Mesendoderm (in vitro differentiated cells): Measurements from ENCODE around the gene FOXJ3.

Source experiments
- DNase-seq: peaks from one replicate; pipeline ENCODE4 v3.0.0; 2013
- H2AK5ac ChIP-seq: 2 replicates; pipeline ENCODE4 v1.6.1; 2013; ENCODE audit warnings: low read length, inconsistent platforms
- H2BK120ac ChIP-seq: 2 replicates; pipeline ENCODE4 v1.6.1; 2013; ENCODE audit warnings: low read depth, mild to moderate bottlenecking, low read length, moderate library complexity, mixed read lengths
- H2BK15ac ChIP-seq: replicated peaks from 2 replicates; pipeline ENCODE4 v1.6.1; 2013; ENCODE audit warnings: low read depth, mild to moderate bottlenecking, moderate library complexity
- H2BK5ac ChIP-seq: 2 replicates; pipeline ENCODE4 v1.6.1; 2013; ENCODE audit warnings: low read length, inconsistent platforms
- H3K18ac ChIP-seq: 2 replicates; pipeline ENCODE4 v1.6.1; 2013; ENCODE audit warnings: mild to moderate bottlenecking, low read length, mixed read lengths
- H3K23ac ChIP-seq: one replicate; pipeline ENCODE4 v1.6.1; 2013; ENCODE audit warnings: low read length
- H3K27ac ChIP-seq: 2 replicates; pipeline ENCODE4 v1.5.1; 2013; ENCODE audit warnings: low read depth, mild to moderate bottlenecking, inconsistent platforms, low read length, moderate library complexity
- H3K27me3 ChIP-seq: 2 replicates; pipeline ENCODE4 v1.6.1; 2013; ENCODE audit warnings: low read length, control low read depth, mild to moderate bottlenecking, inconsistent platforms; ENCODE audit not compliant: insufficient read depth, poor library complexity
- H3K36me3 ChIP-seq: 2 replicates; pipeline ENCODE4 v1.6.1; 2013; ENCODE audit warnings: low read length, inconsistent platforms; ENCODE audit not compliant: control insufficient read depth, insufficient read depth
- H3K4ac ChIP-seq: one replicate; pipeline ENCODE4 v1.6.1; 2013; ENCODE audit warnings: low read depth, mild to moderate bottlenecking, low read length, moderate library complexity
- H3K4me1 ChIP-seq: 2 replicates; pipeline ENCODE4 v1.6.1; 2013; ENCODE audit warnings: low read depth, low read length, inconsistent platforms; ENCODE audit not compliant: control insufficient read depth
- H3K4me2 ChIP-seq: 2 replicates; pipeline ENCODE4 v1.6.1; 2013; ENCODE audit warnings: low read length
- H3K4me3 ChIP-seq: 2 replicates; pipeline ENCODE4 v1.5.1; 2013; ENCODE audit warnings: mild to moderate bottlenecking, low read length
- H3K56ac ChIP-seq: one replicate; pipeline ENCODE4 v1.6.1; 2013; ENCODE audit warnings: low read length
- H3K79me1 ChIP-seq: 2 replicates; pipeline ENCODE4 v1.6.1; 2013; ENCODE audit warnings: low read length, inconsistent platforms
- H3K79me2 ChIP-seq: 2 replicates; pipeline ENCODE4 v1.6.1; 2013; ENCODE audit warnings: mild to moderate bottlenecking, low read length; ENCODE audit not compliant: control insufficient read depth, insufficient read depth
- H3K9ac ChIP-seq: 2 replicates; pipeline ENCODE4 v1.6.1; 2013; ENCODE audit warnings: low read length, inconsistent platforms
- H4K5ac ChIP-seq: one replicate; pipeline ENCODE4 v1.6.1; 2013; ENCODE audit warnings: low read length
- H4K8ac ChIP-seq: one replicate; pipeline ENCODE4 v1.6.1; 2013; ENCODE audit warnings: low read depth, mild to moderate bottlenecking, control low read depth, low read length, moderate library complexity
- WGBS: extraction: QIAGEN DNeasy Blood & Tissue Kit; methylation state at CpG from one replicate; pipeline ENCODE4 v1.1.7; 2013; ENCODE audit warnings: low lambda C conversion rate, missing lambda C conversion rate; ENCODE audit not compliant: insufficient coverage; ENCODE audit errors: extremely low coverage; 5-methylcytosine and 5-hydroxymethylcytosine counted together

The FOXJ3 gene

GRCh38 chr1:42359466-42359865, 24.4 kb upstream of the FOXJ3 start:
- no peaks in the 10 kb centered on the region for H3K36me3 ChIP-seq

GRCh38 chr1:42358791-42359190, 23.8 kb upstream of the FOXJ3 start:
- no peaks in the 10 kb centered on the region for H3K27me3 ChIP-seq
- DNase-seq, result no peak
- no peak overlapping the region for H3K9ac ChIP-seq
- no peaks in the 10 kb centered on the region for H3K79me1 ChIP-seq
- H3K4me1 ChIP-seq, result no peaks in the 10 kb centered on the region
- H2AK5ac ChIP-seq, result no peak overlapping the region
- H4K8ac ChIP-seq, result no peak overlapping the region
- no peak overlapping the region for H3K23ac ChIP-seq
- H3K4me2 ChIP-seq, result no peak overlapping the region
- H2BK120ac ChIP-seq, result no peak overlapping the region
- no peak overlapping the region for H3K27ac ChIP-seq
- H2BK5ac ChIP-seq, result no peak overlapping the region
- no peak overlapping the region for H2BK15ac ChIP-seq
- no peaks in the 10 kb centered on the region for H3K36me3 ChIP-seq
- H3K4me3 ChIP-seq, result no peak overlapping the region
- H3K79me2 ChIP-seq, result no peaks in the 10 kb centered on the region
- H4K5ac ChIP-seq, result no peak overlapping the region
- H3K18ac ChIP-seq, result no peak overlapping the region
- no CpG with 5 or more reads among the region's 3 CpGs for WGBS
- no peak overlapping the region for H3K56ac ChIP-seq
- no peak overlapping the region for H3K4ac ChIP-seq

More at GRCh38 chr1:42359466-42359865, 24.4 kb upstream of the FOXJ3 start:
- Histone ChIP-seq H3K9ac (no peak overlapping the region), H3K4me1 (no peaks in the 10 kb centered on the region), H3K4ac (no peak overlapping the region), H2BK5ac (no peak overlapping the region), H4K8ac (no peak overlapping the region), H3K27ac (no peak overlapping the region), H4K5ac (no peak overlapping the region), H3K56ac (no peak overlapping the region), H2BK120ac (no peak overlapping the region), H3K18ac (no peak overlapping the region), H3K4me2 (no peak overlapping the region), H3K79me1 (no peaks in the 10 kb centered on the region), H3K27me3 (no peaks in the 10 kb centered on the region), H2BK15ac (no peak overlapping the region), H3K23ac (no peak overlapping the region), H3K79me2 (no peaks in the 10 kb centered on the region), H2AK5ac (no peak overlapping the region), H3K4me3 (no peak overlapping the region)
- peak; percentile 52 for DNase-seq
- WGBS, result no CpG with 5 or more reads among the region's 1 CpG

GRCh38 chr1:42350086-42350485, 15.1 kb upstream of the FOXJ3 start:
- no peak overlapping the region for H3K4me3 ChIP-seq
- no peak overlapping the region for H3K23ac ChIP-seq
- no peak overlapping the region for H3K27ac ChIP-seq
- WGBS, result no CpG with 5 or more reads among the region's 1 CpG
- H3K79me2 ChIP-seq, result no peaks in the 10 kb centered on the region
- no peak overlapping the region for H3K56ac ChIP-seq
- no peak overlapping the region for H2AK5ac ChIP-seq
- no peak overlapping the region for H2BK120ac ChIP-seq
- H4K5ac ChIP-seq, result no peak overlapping the region
- H4K8ac ChIP-seq, result no peak overlapping the region
- H3K27me3 ChIP-seq, result no peaks in the 10 kb centered on the region
- no peak overlapping the region for H2BK15ac ChIP-seq
- H3K79me1 ChIP-seq, result no peaks in the 10 kb centered on the region
- no peak overlapping the region for H3K9ac ChIP-seq
- no peak overlapping the region for H3K4ac ChIP-seq
- no peaks in the 10 kb centered on the region for H3K4me1 ChIP-seq
- no peak overlapping the region for H3K4me2 ChIP-seq
- H2BK5ac ChIP-seq, result no peak overlapping the region
- no peaks in the 10 kb centered on the region for H3K36me3 ChIP-seq
- no peak overlapping the region for H3K18ac ChIP-seq
- no peak for DNase-seq

GRCh38 chr1:42348498-42348897, 13.5 kb upstream of the FOXJ3 start:
- no peak overlapping the region for H3K18ac ChIP-seq
- H3K23ac ChIP-seq, result no peak overlapping the region
- no peak overlapping the region for H2BK120ac ChIP-seq
- no peak overlapping the region for H3K27ac ChIP-seq
- no peaks in the 10 kb centered on the region for H3K36me3 ChIP-seq
- no peaks in the 10 kb centered on the region for H3K79me1 ChIP-seq
- no peaks in the 10 kb centered on the region for H3K27me3 ChIP-seq
- no peak overlapping the region for H3K56ac ChIP-seq
- H3K4me2 ChIP-seq, result no peak overlapping the region
- peak; percentile 14 for DNase-seq
- no peaks in the 10 kb centered on the region for H3K79me2 ChIP-seq
- no peaks in the 10 kb centered on the region for H3K4me1 ChIP-seq
- H4K5ac ChIP-seq, result no peak overlapping the region
- H2AK5ac ChIP-seq, result no peak overlapping the region
- no peak overlapping the region for H2BK5ac ChIP-seq
- H3K4ac ChIP-seq, result no peak overlapping the region
- H4K8ac ChIP-seq, result no peak overlapping the region
- no peak overlapping the region for H3K9ac ChIP-seq
- no peak overlapping the region for H2BK15ac ChIP-seq
- H3K4me3 ChIP-seq, result no peak overlapping the region

GRCh38 chr1:42343049-42343448, 8.0 kb upstream of the FOXJ3 start:
- Histone ChIP-seq H3K4me1 (peaks cover 3% of the 10 kb centered on the region), H2BK15ac (no peak overlapping the region), H3K4ac (no peak overlapping the region), H3K27ac (no peak overlapping the region), H2AK5ac (no peak overlapping the region), H3K79me2 (no peaks in the 10 kb centered on the region), H4K8ac (no peak overlapping the region), H2BK120ac (no peak overlapping the region), H3K4me3 (no peak overlapping the region), H3K36me3 (no peaks in the 10 kb centered on the region), H3K18ac (no peak overlapping the region), H3K9ac (no peak overlapping the region), H3K56ac (no peak overlapping the region), H3K4me2 (no peak overlapping the region), H3K79me1 (no peaks in the 10 kb centered on the region), H4K5ac (no peak overlapping the region), H3K27me3 (no peaks in the 10 kb centered on the region), H2BK5ac (no peak overlapping the region), H3K23ac (no peak overlapping the region)
- WGBS, result no CpG with 5 or more reads among the region's 5 CpGs
- no peak for DNase-seq

GRCh38 chr1:42340901-42341300, 5.9 kb upstream of the FOXJ3 start:
- no peak for DNase-seq
- Histone ChIP-seq H3K18ac (no peak overlapping the region), H3K36me3 (no peaks in the 10 kb centered on the region), H3K27me3 (no peaks in the 10 kb centered on the region), H3K4me2 (no peak overlapping the region), H3K9ac (no peak overlapping the region), H3K27ac (no peak overlapping the region), H3K4ac (no peak overlapping the region), H2BK15ac (no peak overlapping the region), H3K56ac (no peak overlapping the region), H2BK120ac (no peak overlapping the region), H4K8ac (no peak overlapping the region), H3K4me1 (peaks cover 5% of the 10 kb centered on the region), H3K4me3 (no peak overlapping the region), H2BK5ac (no peak overlapping the region), H2AK5ac (no peak overlapping the region), H4K5ac (no peak overlapping the region), H3K79me2 (no peaks in the 10 kb centered on the region), H3K23ac (no peak overlapping the region), H3K79me1 (no peaks in the 10 kb centered on the region)
- WGBS, result no CpG with 5 or more reads among the region's 1 CpG
